K562 (cell line): Measurements from ENCODE around the gene FANK1.

Experiments
- NFE2 ChIP-seq: IDR thresholded peaks from 2 replicates; pipeline ENCODE4 v1.6.1; 2014; ENCODE audit warnings: antibody characterized with exemption, low read depth
- NRF1 ChIP-seq, 2 experiments: fragments of 450-650 bp; IDR thresholded peaks in 1 of 2; conservative IDR thresholded peaks in 1 of 2; 2 replicates each; pipeline ENCODE4 v1.6.1; 2014; ENCODE audit warnings: mild to moderate bottlenecking in 2 of 2
- POLR2A ChIP-seq: fragments of 450-650 bp; conservative IDR thresholded peaks from 2 replicates; pipeline ENCODE4 v1.6.1; 2016
- RBM22 ChIP-seq: fragments of 200-400 bp; formaldehyde crosslinking; IDR thresholded peaks from 2 replicates; pipeline ENCODE4 v1.6.1; 2018; ENCODE audit warnings: low read length, low read depth; ENCODE audit not compliant: poor library complexity, severe bottlenecking
- TF ChIP-seq, protein P1 (sequence below), 3 experiments: IDR thresholded peaks in 2 of 3; conservative IDR thresholded peaks in 1 of 3; 2 replicates each; pipeline ENCODE4 v1.5.1; 2011 to 2012; ENCODE audit warnings: low read length in 3 of 3, mild to moderate bottlenecking in 3 of 3, control low read depth in 2 of 3, improper control_type of control experiment in 1 of 3, inconsistent platforms in 1 of 3, low read depth in 1 of 3, mixed read lengths in 1 of 3, moderate library complexity in 1 of 3; ENCODE audit not compliant: insufficient read depth in 2 of 3
- TF ChIP-seq, protein P2 (sequence below): sonication (generic); formaldehyde crosslinking; IDR thresholded peaks from 2 replicates; pipeline ENCODE4 v1.9.0; 2022; ENCODE audit warnings: mild to moderate bottlenecking, missing genetic modification reagents
- TF ChIP-seq, protein P3 (sequence below): IDR thresholded peaks from 3 replicates; pipeline ENCODE4 v1.6.1; 2011; ENCODE audit warnings: borderline replicate concordance, mild to moderate bottlenecking; ENCODE audit not compliant: insufficient read length, insufficient read depth

DNA sequence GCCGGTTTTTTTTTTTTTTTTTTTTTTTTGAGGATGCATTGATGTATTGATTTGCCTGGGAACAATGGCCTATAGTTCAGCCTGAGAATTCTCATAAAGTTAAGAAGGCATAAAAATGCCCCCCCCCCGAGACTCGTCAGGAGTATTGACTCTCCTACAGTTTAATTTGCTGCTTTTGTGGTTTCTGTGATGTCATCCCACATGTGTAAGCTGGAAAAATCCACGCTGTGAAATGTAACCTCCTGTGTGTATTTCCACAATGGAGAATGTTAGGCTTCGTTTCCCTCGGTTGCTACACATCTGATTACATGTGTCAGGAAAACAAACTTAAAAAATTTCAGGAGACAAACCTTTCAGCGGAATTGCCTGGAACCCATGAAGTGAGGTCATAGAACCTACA lies 117.9 kb downstream of the FANK1 start:
- no peak for TF ChIP-seq NRF1 (conservative IDR thresholded peaks at IDR 0.05 in 1 of 2, IDR thresholded peaks at IDR 0.05 in 1 of 2)
- TF ChIP-seq, protein P1, sequence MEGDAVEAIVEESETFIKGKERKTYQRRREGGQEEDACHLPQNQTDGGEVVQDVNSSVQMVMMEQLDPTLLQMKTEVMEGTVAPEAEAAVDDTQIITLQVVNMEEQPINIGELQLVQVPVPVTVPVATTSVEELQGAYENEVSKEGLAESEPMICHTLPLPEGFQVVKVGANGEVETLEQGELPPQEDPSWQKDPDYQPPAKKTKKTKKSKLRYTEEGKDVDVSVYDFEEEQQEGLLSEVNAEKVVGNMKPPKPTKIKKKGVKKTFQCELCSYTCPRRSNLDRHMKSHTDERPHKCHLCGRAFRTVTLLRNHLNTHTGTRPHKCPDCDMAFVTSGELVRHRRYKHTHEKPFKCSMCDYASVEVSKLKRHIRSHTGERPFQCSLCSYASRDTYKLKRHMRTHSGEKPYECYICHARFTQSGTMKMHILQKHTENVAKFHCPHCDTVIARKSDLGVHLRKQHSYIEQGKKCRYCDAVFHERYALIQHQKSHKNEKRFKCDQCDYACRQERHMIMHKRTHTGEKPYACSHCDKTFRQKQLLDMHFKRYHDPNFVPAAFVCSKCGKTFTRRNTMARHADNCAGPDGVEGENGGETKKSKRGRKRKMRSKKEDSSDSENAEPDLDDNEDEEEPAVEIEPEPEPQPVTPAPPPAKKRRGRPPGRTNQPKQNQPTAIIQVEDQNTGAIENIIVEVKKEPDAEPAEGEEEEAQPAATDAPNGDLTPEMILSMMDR (IDR thresholded peaks at IDR 0.05 in 2 of 3, conservative IDR thresholded peaks at IDR 0.05 in 1 of 3; ENCODE audit: insufficient read depth in 2 of 3, low read depth in 1 of 3, low read length in 3 of 3): no peak
- TF ChIP-seq, protein P2, sequence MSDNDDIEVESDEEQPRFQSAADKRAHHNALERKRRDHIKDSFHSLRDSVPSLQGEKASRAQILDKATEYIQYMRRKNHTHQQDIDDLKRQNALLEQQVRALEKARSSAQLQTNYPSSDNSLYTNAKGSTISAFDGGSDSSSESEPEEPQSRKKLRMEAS: no peak
- no peak for TF ChIP-seq NFE2
- no peak for TF ChIP-seq POLR2A
- TF ChIP-seq, protein P3, sequence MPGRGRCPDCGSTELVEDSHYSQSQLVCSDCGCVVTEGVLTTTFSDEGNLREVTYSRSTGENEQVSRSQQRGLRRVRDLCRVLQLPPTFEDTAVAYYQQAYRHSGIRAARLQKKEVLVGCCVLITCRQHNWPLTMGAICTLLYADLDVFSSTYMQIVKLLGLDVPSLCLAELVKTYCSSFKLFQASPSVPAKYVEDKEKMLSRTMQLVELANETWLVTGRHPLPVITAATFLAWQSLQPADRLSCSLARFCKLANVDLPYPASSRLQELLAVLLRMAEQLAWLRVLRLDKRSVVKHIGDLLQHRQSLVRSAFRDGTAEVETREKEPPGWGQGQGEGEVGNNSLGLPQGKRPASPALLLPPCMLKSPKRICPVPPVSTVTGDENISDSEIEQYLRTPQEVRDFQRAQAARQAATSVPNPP: no peak
- no peak for TF ChIP-seq RBM22
